22Rv1 (cell line): ENCODE data around the gene RRM2.

ENCODE experiments used
- H3K27ac ChIP-seq: fragments of 450-650 bp; 2 replicates; pipeline ENCODE4 v1.5.1; 2017
- ZFX ChIP-seq: fragments of 450-650 bp; IDR thresholded peaks from 2 replicates; pipeline ENCODE4 v1.6.1; 2017; ENCODE audit warnings: antibody characterized with exemption, borderline replicate concordance
- TF ChIP-seq, protein P1 (sequence below): fragments of 450-650 bp; IDR thresholded peaks from 2 replicates; pipeline ENCODE4 v1.5.1; 2017; ENCODE audit warnings: mild to moderate bottlenecking

RRM2 gene

GRCh38 chr2:10178751-10179150, 56.2 kb downstream of the RRM2 start:
- H3K27ac ChIP-seq: no peak overlapping the region
- no peak for TF ChIP-seq ZFX
- TF ChIP-seq, protein P1, sequence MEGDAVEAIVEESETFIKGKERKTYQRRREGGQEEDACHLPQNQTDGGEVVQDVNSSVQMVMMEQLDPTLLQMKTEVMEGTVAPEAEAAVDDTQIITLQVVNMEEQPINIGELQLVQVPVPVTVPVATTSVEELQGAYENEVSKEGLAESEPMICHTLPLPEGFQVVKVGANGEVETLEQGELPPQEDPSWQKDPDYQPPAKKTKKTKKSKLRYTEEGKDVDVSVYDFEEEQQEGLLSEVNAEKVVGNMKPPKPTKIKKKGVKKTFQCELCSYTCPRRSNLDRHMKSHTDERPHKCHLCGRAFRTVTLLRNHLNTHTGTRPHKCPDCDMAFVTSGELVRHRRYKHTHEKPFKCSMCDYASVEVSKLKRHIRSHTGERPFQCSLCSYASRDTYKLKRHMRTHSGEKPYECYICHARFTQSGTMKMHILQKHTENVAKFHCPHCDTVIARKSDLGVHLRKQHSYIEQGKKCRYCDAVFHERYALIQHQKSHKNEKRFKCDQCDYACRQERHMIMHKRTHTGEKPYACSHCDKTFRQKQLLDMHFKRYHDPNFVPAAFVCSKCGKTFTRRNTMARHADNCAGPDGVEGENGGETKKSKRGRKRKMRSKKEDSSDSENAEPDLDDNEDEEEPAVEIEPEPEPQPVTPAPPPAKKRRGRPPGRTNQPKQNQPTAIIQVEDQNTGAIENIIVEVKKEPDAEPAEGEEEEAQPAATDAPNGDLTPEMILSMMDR: no peak

DNA sequence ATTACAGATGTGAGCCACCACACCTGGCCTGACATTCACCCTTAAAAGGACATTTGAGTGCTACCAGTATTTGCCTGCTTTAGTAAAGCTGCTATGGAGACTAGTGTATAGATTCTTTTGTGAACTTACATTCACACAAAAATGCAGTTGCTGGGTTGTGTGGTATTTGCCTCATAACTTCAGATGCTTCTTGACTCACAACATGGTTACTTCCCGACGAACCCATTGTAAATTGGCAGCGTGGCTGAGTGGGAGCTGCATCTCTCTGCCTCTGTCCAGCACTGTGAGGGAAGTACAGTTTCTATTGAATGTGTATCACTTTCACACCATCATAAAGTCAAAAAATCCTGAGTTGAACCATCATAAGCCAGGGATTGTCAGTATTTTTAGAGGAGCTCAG, 56.9 kb downstream of the RRM2 start:
- no peak overlapping the region for H3K27ac ChIP-seq
- TF ChIP-seq, protein P1: no peak
- no peak for TF ChIP-seq ZFX

GRCh38 chr2:10180229-10180628, 57.7 kb downstream of the RRM2 start:
- H3K27ac ChIP-seq: no peak overlapping the region
- TF ChIP-seq, protein P1: no peak
- no peak for TF ChIP-seq ZFX
